HG03575 (cell line): ENCODE data around the gene DOCK1.

ENCODE experiments used
- ATAC-seq: cut with Tn5 transposase; IDR thresholded peaks from one replicate; pipeline ENCODE4 v1.9.1; 2021; ENCODE audit not compliant: unreplicated experiment, insufficient number of reproducible peaks, low FRiP score; ENCODE audit errors: extremely low read depth

DOCK1 gene

DNA sequence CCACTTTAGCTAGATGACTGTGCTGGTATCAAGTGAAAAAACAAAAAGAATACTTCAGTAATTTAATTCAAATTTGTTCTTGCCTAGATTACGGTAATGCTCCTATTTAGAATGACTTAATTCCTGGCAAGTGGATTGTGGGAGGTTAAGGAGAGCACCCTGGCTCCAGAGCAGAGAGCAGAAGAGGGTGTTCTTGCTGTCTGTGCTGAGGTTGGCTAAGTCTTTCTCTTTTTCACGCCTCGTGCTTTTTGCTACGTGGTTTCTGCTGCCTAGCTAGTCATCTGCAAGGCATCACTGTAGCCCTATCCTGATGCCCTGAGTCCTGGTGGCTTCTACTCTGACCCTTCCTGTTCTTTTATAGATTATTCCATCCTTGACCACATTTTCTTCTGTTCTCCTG lies 189.8 kb downstream of the DOCK1 start:
- ATAC-seq: no peak

DNA sequence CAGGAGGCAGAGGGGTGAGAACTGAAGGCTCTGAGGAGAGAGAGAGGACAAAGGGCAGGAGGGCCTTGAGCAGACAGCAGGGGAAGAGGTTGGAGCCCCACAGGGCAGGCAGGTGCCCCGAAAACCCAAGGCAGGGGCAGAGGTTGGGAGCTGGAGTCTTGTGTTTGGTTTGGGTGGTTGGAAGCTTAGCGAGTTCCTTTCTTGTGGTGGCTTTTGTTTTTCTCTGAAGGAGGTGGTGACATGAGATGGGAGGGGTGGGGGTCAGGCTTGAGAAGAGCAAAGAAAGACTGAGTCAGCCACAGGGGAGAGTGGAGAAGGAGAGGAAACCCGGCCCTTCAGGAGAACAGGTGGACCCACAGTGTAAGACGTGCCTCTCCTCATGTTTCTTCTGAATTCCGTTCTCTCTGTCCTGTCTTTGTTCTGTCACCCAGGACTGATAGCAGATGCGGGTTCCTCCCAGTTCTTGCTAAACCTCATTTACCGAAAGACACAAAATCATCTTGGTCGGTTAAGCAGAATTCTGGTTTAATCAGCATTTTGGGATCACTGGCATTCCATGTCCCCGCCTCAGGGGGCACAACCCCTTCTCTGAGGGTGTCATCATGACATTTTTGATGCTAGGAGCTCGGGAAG lies 195.9 kb downstream of the DOCK1 start:
- ATAC-seq: no peak

DNA sequence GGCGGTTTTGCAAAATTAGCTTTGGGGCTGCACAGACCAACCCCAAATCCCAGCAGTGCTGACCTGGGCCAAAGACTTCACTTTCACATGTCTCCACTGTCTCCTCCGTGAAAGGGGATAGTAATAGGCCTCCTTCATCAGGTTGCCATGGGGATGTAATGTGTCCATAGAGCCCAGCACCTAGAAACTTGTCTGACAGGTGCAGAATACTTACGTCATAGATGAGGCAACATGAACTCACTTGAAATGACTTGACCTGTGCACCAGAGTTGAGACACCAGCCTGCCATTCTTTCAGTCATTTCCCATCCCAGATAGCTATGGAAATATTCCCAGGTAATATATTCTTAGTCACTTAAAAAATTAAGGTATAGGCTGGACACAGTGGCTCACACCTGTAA lies 196.9 kb downstream of the DOCK1 start:
- no peak for ATAC-seq

DNA sequence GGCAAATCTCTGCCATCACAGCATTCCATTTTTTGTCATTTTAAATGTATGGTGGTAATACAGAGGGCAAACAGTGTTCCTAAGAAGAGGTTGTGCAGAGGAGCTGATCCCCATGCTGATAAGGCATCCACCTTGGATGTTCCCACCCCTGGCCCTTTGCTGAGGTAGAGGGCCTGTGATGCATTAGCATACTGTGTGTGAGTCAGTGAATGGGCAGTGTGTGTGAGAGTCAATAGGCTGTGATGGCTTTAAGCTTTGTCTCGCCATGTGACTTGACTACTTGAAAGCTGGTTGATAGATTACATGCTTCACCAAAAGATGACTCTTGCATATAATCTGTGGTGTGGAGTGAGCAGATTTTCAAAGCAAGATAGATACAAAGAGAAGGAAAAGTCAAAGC lies 209.9 kb downstream of the DOCK1 start:
- ATAC-seq: no peak

DNA sequence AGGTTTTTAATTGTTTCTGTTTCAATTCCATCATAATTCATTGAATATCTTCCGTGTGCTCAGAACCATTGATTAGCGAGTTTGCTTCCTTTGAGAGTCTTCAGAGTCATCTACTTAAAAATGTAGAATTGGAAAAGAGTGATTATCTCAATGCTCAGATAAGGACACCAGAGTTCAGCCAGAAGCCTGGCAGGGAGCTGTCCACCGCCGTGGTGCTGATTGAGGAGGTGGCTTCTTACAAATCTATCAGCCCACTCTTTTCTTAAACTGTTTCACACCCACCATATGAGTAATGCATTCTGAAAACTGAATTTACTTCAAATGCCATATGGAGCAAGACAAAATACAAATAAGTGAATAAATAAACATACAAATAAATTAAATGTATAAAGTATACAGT lies 211.9 kb downstream of the DOCK1 start:
- ATAC-seq: no peak

DNA sequence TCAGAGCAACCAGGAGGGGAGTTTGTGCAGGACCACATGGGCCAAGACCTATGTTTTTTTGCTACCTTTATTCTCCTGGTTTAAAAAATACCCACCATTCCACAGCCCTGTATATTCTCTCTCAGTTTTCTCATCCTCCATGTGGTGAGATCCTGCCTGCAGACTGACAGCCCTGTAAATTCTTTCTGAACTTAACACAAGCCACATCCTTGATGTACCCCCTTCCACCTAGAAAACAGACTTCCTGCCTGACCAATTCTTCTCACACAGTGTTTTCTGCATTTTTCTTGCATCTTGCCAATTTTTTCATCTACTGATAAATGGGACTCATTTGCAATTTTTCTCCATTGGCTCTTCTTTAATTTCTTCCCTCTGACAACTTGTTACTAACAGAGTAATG lies 212.8 kb downstream of the DOCK1 start:
- ATAC-seq: no peak

DNA sequence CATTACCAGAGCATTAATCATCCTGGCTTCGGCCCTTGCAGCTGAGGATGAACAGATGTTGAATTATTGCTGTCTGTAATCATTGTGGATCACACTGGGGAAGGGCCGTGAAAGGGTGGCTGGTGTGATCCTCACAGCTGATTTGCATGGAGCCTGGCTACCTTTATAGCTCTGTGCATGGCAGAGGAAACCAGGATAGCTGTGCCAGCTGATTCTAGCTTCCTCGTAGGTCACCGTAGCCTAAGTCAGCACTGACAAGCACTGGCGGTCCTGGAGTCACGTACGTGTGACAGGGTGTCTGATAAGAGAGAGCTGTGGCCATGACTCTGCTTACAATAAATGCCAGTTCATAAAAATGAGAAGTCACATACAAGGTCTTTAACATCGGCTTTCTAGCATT lies 214.7 kb downstream of the DOCK1 start:
- ATAC-seq: no peak

DNA sequence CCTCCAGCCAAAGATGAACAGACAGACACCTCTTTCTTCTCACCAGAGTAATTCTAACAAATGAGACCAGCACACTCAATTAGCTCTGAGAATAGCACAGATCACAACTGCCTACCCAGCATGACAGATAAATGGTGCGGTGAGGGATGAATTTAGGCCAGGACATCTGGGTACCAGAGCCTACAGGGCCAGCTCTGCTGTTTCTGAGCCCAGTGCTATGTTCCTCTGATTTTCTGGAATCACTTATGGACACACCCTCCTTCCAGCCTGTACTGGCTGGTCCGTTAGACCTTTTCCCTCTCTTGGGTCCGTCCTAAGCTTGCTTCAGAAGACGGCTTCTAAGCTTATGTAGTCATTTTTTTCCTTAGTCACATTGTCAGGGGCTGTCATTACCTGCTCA lies 217.6 kb downstream of the DOCK1 start:
- ATAC-seq: no peak

DNA sequence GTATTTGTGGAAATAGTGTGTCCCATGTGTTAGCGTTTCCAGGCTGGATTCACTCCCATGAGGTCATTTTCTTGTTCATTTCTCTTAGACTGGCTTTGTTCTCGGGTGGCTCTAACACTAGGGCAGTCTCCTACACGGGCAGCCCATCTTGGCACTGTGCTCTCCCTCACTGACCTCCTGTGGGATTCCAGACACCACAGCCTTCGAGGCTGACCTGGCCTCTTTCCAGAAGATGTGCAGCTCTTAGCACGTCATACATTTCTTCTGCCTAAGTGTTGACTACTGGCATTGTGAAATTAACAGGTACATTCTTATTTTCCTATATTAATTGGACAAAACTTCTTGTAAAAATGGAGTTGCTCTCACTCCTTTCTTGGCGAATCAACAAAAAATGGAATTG lies 218.4 kb downstream of the DOCK1 start:
- ATAC-seq: no peak

DNA sequence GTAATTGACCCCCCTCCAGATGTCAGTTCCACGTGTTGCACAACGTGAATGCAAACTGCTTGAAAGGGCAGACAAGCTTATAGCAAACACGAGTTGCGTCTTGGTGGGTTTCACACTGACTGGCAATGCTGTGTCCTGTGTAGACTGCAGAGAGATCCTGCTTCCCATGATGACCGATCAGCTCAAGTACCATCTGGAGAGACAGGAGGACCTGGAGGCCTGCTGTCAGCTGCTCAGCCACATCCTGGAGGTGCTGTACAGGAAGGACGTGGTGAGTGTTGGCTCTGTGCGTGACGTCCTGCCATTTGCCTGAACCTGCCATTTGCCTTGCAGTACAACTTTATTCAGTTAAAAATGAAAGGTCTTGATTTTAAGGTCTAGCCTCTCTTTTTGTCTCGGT lies 220.1 kb downstream of the DOCK1 start:
- no peak for ATAC-seq

DNA sequence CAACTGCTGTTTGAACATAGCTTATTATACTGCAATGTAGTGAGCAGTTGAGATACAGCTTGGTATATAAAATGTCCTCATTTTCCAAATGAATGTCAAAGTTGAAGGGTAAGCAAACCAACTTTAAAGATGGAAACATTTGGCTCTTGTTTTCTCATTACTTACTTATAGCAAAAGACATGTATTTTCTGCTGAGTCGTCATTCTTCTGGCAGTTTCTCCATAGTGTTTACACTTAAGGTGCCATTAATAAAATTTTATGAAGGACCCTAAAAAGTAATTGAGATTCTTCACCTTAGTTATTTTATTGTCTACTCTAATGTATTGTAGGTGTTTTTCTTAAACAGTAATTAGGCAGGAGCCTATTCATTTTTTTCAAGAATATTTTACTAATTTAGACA lies 222.6 kb downstream of the DOCK1 start:
- no peak for ATAC-seq

DNA sequence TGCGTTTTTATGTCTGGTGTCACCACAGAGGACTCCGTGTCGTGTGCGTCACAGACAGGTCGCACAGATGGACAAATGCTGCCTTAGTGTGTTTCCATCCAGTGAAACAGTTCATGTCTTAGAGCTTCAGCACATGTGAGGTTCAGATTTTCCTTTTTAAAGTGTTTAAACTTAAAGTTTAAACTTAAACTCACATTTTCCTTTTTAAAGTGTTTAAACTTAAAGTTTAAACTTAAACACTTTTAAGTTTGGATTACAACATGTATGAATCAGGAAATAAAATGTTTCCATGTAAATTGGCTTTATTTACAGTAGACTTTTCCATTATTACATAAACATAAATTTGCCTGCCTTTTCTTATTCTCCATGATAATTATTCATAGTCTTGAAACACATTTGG lies 223.9 kb downstream of the DOCK1 start:
- no peak for ATAC-seq

DNA sequence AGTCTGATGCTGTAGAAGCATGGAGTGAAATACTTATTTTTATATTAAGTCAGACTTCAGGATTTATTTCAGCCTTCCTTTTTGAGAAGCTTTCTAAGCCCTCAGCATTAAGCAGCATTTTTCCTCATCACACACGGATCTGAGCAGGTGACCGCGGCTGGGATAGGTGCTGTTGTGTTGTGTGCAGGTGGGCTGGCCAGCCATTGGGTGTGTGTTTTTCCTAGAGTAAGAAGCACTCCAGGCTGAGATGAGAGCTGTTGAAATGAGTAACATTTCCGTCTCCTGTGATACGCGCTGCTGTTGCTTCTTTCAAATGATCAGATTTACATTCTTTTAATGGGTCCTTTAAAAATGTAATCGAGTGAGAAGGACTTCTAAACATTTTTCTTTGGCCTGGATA lies 227.2 kb downstream of the DOCK1 start:
- ATAC-seq: no peak

DNA sequence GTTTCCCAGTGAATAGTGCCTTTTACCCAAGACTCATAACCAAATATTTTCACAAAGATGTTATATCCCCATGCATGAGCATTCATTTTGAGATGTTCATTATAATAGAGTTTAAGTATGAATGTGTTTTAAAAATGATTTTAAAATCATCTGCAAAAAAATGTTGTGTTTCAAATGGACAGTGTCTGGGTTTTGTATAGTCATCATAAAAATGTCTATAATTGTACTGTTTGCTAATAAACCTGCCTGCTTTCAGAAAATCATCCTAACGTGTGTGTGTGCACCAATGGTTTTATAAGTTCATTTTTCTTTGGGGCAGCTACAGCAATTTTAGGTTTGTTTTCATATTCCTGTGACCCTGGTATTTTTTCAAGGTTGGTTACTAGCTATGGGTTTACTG lies 228.0 kb downstream of the DOCK1 start:
- ATAC-seq: no peak

DNA sequence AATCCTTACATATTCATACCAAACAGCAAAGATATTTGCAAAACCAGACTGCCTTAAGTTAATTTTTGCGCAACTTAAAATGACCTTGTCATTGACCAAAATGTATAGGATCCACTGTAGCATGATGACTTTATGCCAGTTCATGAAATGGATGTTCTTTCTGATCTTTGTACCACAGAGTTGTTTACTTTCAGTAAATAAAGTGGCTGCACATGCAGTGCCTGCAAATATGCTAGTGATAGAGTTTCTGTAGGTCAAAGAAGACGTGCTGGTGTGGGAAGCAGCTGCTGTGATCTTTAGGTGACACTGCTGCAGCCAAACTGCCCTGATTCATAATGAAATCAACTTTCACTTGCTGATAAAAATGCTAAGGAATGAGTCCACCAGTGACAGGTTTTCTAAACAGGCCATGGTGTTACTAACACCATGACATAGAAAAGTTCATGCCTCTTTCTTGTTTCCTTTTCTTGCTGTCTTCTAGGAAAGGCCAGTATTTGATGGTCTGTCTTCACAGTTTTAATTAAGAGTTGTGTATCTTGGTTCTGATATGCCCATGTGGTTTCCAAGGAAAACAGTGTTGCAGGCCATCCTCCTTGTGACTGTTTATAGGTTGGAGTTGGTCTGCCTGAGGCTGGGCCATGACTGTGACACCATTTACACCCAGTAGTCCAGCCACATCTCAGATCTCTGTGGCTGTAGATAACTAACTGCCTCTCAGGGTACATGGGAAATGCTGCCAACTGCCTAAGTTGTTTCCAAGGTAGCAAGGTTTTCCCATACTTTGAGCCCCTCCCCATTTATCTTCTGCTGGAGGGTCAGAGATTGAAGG lies 228.7 kb downstream of the DOCK1 start:
- ATAC-seq: no peak

DNA sequence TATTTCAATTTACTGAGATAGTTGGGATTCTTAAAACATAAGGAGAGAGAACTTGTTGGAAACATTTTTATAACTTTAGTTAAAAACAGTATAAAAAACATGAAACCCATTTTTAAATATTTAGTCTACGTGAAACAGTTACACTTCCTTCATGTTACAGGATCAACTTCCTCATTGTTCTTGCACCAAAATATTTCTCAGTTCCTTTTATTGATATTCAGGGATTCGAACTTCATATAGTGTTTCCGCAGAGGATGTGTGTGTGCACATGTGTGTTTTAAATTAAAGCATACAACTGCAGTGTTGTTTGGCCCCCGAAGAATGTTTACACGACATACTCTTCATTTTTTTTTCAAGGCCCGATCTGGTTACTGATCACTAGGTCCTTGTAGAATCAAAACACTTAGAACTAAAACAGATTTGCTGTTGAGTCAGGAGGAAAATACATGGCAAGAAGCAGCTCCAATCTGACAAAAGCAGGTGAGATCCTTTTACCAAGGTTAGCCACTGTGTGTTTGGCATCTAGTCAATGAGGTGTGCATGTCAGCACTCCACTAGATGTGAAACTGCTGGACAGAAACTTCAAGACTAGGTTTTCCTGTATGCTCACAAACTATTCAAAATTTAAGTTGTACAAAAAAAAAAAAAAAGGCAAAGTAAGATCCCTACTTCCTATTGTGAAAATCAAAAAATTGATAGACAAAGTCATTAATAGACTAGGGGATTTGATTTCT lies 230.8 kb downstream of the DOCK1 start:
- no peak for ATAC-seq

DNA sequence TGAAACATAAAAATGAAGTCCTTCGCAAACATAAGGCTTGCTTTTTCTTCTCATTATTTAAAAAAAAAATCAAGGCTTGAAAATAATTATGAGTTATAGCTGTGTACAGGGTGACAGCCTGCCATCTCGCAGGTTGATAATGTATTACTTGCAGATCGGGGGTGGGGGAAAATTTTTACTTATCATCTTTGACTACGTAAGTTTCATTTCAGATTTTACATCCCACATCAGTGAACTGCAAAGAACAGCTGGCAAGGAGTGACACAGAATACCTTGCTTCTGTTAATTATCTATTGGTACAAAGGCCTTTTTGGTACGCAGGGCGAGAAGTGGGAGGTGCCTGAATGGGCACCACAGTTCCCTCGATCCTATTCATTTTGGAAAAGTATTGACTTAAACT lies 232.2 kb downstream of the DOCK1 start:
- ATAC-seq: no peak

DNA sequence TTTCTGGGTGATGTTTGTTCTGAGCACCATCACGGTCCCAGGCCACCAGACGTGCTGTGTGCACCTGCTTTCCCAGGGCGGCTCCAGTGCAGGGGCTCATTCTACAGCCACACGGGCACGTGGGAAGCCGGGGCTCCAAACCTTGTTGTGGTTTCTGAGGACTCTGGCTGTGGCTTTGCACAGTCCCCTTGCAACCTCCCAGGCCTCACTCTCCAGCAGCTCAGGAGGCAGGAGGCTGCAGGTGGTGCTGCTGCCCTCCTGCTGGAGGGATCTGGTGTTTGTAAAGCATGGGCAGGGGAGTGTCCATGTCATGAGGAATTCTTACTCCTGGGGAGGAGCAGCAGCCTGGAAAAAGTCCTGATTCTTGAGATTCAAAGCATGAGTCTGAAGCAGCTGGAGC lies 236.9 kb downstream of the DOCK1 start:
- no peak for ATAC-seq

DNA sequence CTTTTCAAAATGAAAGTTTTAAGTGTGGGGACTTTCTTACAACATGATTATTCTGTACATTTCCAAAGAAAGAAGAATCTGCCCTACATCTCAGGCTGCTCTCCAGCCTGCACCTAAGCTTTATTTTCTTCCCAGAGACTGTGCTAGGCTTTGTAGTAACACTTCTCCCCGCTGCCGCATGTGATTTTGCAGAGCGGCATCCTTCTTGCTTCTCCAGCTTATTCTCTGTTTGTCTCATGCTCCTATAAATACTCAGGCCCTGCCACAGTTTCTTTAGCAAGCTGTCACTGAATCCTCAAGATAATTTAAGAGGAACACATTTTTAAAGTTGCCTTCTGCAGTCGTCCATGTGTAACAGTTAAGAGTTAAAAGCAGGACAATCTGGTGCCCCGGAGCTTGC lies 237.6 kb downstream of the DOCK1 start:
- no peak for ATAC-seq

DNA sequence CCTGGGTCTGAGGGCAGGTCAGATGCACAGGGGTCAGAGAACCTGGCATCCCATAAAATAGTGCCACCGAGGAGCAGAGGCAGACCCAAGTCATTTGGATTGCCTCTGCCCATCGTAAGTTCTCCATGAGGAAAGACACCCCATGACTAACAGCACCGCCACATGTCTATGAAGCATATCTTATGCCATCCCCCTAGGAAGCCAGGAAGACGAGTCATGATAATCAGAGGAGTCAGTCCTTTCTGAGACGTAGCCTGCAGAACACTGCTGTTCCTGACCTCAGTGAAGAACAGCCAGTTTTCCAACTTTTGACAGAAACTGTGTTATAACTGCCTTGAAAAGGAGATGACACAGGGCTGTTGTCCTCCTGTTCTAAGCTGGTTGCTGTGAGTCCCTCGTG lies 239.9 kb downstream of the DOCK1 start:
- no peak for ATAC-seq
